C1 segment of cervical spinal cord (tissue), 14 donors: ENCODE data around the gene SYVN1.

ENCODE experiments used
- DNase-seq, 14 donors: peaks; one replicate each; lab custom pipeline; 2025; lab: John Stamatoyannopoulos, UW

SYVN1 gene

DNA sequence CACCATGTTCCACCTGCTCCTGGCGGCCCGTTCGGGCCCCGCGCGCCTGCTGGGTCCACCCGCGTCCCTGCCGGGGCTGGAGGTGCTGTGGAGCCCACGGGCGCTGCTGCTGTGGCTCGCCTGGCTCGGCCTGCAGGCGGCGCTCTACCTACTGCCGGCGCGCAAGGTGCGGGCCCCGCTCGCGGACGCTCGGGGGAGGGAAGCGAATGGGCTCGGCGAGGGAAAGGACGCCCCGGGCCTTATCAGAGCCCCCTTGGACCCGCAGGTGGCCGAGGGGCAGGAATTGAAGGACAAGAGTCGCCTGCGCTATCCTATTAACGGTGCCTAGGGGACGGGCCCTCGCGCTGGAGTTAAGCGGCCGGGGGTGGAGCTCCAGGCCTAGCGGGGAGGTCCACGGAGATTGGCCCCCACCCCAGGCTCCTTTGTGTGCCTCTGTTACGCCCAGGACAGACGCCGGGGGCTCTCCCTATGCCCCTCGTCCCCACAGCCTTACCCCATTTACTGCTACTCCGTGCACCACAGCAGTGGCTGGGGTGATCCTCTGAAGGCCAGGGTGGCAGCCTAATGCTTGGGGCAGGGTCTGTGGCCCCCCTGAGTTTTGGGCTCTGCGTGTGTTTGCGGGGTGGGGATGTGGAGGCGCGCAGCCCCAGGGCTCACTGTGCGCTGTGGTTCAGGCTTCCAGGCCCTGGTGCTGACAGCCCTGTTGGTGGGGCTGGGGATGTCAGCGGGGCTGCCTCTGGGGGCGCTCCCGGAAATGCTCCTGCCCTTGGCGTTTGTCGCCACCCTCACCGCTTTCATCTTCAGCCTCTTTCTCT lies 21.6 kb downstream of the SYVN1 start:
- peak in 12 of 14 donors; percentile 12 to 68 (median 35) for DNase-seq

DNA sequence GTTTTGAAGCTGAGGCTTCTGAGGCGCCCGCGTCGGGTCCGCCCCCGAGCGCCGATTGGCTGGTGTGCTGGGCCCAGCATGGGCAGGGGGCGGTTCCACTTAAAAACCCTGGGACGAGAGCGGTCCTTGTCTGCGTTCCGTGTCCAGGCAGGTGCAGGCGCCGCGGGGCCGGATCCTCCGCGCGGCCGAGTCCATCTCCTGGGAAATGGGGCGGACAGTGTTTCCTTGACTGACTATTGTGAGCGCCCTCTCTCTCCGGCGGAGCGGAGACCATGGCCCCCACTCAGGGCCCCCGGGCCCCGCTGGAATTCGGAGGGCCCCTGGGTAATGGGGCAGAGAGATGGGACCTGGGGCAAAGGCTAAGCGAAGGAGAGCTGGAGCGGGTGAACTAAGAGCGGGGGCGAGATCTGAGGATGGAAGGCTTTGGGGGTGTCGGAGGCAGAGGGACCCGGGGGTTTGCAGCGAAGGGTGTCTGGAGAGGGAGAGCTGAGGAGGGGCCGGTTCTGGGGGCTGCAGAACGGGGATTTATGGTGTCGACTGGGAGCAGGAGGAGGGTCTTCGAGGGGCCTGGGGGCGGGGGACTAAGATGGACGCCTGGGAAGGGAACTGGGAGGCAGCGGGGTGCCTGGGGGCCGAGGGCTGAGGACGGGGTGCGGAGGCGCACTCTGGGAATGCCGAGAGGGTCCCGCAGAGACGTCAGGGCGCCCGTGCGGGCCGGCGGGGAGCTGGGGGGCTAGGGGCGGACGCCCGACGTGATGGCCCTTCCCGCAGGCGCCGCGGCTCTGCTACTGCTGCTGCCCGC lies 22.4 kb downstream of the SYVN1 start, which contains the start of gene TM7SF2:
Gene TM7SF2 (plus strand): TSS at position 129 of the 802 bp plus-strand sequence. CDS start 144 bp downstream, at position 273.
- peak; percentile 43 to 97 (median 90) for DNase-seq

DNA sequence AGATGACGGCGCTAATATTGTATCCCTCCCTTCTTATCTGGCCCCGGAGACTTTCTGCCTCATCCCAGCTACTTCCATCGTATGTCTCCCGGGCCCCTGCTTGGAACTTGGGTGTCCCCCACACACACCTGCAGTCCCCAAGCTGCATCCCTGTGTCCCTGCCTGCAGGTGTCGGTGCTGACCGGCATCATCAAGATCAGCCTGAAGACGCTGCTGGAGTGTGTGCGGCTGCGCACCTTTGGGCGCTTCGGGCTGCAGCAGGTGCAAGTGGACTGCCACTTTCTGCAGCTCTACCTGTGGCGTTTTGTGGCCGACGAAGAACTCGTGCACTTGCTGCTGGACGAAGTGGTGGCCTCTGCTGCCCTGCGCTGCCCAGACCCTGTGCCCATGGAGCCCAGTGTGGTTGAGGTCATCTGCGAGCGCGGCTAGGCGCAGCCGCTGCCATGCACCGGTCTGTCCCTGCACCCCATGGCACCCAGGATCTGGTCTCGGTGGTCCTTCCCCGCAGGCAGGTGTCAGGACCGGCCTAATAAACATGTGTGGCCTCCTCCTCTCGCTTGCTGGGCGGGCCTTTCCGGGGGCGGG lies 23.1 kb downstream of the SYVN1 start:
- no peak for DNase-seq

DNA sequence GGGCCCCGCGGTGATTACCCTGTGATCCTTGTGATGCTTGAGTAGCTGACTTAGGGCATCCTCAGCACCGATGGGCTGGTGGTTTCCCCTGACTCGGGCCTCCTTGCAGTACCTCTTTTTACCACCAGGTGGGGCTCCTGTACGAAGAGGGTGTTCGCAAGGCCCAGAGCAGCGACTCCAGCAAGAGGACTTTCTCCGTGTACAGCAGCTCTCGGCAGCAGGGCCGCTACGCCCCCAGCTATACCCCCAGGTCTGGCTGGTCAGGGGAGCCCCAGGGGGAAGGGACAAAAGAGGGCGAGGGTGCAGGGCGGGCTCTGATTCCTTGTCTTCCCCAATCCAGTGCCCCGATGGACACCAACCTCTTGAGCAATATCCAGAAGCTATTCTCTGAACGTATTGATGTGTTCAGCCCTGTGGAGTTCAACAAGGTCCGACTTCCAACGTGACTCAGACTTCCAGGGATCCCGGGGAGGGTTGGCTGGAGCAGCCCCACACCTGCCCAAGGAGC lies 23.9 kb downstream of the SYVN1 start:
- DNase-seq = peak; percentile 38 to 87 (median 73)

DNA sequence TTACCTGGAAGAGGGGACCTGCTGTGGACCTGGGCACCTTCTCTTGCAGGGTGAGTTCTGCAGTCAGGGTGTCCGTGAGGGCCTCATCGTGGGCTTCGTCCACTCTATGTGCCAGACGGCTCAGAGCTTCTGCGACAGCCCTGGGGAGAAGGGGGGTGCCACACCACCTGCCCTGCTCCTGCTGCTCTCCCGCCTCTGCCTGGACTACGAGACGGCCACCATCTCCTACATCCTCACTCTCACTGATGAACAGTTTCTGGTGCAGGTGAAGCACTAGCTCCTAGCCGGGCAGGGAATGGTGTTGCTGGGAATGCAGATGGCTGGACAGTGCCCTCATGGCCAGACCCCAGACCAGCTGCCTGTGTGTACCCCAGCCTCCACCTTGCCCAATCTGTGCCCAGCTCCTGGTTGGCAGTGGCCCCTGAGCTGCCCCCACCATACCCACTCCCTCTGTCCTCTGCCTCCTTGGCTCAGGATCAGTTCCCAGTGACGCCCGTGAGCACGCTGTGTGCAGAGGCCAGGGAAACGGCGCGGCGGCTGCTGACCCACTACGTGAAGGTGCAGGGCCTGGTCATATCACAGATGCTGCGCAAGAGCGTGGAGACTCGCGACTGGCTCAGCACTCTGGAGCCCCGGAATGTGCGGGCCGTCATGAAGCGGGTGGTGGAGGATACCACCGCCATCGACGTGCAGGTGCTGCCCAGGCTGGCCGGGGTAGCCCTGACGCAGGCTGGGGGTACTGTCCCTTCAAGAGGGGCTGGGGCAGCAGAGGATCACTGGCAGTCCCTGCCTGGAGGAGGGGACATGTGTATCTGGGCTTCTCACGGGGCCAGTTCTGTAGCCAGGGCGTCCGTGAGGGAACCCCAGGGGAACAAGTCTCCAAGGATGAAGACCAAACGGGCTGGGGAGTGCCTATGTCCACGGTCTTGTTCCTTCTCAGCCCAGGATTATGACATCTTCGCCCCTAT lies 24.8 kb downstream of the SYVN1 start:
- DNase-seq = no peak

DNA sequence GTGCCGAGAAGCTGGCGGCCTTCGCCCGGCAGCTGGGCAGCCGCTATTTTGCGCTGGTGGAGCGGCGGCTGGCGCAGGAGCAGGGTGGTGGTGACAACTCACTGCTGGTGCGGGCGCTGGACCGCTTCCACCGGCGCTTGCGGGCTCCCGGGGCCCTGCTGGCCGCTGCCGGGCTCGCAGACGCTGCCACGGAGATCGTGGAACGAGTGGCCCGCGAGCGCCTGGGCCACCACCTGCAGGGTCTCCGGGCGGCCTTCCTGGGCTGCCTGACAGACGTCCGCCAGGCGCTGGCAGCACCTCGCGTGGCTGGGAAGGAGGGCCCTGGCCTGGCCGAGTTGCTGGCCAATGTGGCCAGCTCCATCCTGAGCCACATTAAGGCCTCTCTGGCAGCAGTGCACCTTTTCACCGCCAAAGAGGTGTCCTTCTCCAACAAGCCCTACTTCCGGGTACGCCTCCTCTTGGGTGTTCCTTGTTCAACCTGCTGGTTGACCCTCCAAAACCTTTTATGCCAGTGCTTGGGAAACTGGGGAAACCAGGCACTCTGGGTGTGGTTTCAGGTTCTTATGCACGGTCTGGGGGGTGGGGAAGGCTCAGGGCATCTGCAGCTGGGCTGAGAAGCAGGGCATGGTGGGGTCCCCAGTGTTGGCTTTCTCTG lies 25.7 kb downstream of the SYVN1 start:
- DNase-seq = no peak

DNA sequence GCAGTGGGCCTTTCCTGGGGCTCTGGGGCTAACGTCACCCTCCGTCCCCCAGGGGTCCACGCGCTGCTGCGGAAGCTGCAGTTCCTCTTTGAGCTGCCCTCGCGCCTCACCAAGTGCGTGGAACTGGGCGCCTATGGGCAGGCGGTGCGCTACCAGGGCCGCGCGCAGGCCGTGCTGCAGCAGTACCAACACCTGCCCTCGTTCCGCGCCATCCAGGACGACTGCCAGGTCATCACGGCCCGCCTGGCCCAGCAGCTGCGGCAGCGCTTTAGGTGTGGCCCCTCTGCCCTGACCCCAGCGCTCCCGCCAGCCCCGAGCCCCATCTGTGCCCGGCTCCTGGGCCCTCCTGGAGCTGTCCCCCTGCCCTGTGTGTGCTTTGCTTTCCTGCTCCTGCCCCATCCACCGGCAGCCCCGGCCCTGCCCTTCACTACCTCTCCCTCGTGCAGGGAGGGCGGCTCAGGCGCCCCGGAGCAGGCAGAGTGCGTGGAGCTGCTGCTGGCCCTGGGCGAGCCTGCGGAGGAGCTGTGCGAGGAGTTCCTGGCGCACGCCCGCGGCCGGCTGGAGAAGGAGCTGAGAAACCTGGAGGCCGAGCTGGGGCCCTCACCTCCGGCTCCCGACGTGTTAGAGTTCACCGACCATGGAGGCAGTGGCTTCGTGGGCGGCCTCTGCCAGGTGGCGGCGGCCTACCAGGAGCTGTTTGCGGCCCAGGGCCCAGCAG lies 26.4 kb downstream of the SYVN1 start:
- no peak for DNase-seq

DNA sequence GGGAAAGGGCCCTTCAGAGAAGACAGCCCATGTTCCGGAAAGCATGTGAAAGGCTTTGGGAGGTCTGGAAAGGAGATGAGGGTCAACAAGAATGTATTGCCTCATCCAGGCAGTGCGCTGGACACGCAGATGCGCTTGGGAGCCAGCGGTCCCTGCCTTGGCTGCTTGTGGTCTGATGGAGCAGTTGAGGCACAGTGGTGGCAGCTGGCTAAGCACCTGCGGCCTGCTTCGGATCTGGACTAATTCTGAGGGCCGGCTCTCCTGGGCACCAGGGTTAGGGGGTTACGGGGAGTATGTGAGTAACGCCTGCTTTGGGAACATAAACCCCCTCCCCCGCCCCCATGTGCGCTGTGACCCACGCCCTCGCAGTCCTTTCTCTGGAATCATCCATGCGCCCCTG lies 27.2 kb downstream of the SYVN1 start:
- no peak for DNase-seq

DNA sequence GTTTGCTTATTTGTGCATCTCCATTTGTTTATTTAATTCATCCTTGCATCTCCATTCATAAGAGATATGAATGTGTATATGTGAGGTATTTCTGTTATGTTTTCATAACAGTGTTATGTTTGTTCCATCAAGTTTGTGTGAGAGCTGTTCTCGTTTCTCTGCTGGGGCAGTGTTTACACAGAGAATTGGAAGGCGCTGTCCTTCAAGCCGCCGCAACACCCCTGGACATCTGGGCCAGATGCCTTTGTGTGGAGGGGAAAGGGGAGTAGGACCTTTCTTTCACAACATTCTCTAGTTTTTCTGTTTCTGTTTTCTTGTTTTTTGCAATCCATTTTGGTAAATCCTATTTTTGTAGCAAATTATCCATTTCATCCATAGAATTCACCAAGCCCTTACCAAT lies 29.7 kb downstream of the SYVN1 start:
- DNase-seq = no peak

DNA sequence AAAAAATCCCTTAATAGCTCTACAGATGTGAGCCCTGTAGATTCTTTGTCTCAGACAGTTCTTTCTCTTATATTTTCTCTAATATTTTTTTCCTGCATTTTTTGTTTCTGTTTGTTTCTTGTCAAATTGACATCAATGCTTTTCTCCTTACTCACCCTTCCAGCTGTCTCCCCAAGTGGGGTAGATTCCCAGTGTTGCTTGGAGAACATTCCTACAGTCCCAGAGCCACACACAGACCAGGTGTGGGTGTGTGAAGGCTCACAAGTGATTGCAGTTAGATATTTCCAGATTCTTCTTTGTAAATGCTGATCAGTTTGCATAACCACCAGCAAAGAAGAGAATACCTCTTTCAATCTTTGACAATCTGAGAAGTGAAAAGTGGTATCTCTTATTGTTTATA lies 30.8 kb downstream of the SYVN1 start:
- DNase-seq = no peak

DNA sequence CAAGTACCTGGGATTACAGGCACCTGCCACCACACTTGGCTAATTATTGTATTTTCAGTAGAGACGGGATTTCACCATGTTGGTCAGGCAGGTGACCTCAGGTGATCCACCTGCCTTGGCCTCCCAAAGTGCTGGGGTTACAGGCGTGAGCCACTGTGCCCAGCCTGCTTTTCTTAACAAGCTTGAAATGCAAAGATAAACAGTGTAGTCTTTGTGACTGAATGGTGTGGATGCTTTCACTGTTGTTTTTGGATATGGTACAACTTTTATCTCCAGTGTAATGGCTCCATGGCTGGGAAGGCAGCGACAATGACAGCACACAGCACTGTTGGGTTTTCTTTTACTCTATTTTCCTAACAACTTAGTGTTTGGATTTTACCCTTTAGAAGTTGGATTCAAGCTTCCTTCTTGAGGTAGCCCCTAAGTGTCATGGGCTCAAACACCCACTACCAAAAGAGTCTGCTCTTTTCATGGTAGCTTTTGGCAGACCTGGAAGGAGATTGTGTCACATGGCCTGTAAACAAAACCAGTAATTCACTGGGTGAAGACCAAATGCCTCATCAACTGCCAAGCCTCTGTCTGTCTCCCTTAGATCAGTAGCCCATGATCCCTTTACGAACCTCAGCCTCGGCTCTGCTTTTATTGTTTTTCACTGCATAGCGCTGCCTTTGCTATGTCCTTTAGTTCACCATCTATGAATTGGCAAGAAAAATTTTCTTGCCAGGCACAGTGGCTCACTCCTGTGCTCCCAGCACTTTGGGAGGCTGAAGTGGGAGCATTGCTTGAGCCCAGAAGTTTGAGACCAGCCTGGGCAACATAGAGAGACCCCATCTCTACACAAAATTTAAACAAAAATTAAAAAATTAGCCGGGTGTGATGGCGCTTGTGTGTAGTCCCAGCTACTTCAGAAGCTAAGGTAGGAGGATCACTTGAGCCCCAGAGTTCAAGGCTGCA lies 31.9 kb downstream of the SYVN1 start:
- peak in 7 of 14 donors; percentile 17 to 60 (median 46) for DNase-seq

DNA sequence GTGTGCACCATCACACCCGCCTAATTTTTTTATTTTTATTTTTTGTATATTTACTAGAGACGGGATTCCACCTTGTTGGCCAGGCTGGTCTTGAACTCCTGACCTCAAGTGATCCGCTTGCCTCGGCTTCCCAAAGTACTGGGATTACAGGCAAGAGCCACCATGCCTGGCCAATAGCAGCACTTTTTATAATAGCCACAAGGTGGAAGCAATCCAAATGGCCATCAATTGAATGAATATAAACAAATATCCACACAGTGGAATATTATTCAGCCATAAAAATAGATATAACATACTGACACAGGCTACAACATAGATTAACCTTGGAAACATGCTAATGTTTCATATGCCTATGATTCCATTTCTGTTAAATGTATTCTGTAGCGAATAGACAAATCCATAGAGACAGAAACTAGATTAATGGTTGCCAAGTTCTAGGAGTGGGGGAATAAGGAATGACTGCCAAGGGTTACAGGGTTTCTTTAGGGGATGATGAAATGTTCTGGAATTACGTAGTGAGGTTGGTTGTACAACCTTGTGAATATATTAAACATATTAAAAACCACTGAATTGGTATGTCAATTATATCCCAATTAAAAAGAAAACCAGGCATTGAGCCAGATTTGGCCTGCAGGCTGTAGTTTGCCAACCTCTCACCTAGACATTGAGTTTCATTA lies 33.5 kb downstream of the SYVN1 start:
- DNase-seq = no peak

DNA sequence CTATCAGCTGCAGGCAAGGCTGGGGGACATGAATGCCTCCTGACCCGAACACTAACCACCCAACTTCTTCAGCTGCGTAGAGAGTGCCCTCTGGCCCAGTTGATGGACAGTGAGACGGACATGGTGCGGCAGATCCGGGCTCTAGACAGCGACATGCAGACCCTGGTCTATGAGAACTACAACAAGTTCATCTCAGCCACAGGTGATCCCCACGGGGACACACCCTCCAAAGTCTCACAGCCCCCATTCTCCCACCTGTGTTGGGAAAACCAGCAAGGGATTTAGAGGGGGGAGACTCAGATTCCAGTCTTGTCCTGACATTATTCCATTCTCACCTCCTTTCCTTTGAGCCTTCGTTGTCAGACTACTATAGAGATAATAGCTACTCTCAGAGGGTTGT lies 37.4 kb downstream of the SYVN1 start:
- DNase-seq = no peak

DNA sequence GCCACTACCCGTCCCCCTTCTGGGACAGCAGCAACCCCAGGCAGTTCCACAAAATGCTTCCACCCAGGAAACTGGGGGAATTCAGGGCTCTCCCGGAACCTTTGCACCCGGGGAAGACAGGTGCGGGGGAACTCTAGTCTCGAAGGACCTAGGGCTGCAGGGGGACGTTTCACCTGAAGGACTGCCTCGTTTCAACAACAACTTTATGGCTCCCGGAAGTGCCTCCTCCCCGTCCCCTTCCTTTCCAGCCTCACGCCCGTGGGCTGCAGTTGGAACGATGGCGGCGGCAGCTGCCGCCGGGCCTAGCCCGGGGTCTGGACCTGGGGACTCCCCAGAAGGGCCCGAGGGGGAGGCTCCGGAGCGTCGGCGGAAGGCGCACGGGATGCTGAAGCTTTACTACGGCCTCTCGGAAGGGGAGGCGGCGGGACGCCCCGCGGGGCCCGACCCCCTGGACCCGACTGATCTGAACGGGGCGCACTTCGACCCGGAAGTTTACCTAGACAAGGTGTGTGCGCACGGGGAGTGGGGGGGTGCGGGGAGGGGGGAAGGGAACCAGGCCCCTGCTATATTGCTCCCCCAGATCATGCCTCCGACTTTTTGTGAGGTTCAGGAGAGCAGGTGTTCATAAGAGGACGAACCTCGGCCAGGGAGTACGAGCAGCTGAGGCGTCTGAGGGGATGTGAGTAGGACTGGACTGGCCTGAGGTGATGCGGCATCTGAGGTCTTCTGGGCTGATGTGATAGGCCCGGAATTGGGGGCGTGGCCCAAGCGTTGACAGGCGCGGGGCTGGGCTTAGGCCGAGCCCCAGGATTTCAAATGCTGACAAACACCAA lies 38.1 kb downstream of the SYVN1 start, which contains the start of gene VPS51:
Gene VPS51 (plus strand): TSS at position 241 of the 833 bp plus-strand sequence. CDS start 37 bp downstream, at position 278.
- peak; percentile 21 to 88 (median 78) for DNase-seq

DNA sequence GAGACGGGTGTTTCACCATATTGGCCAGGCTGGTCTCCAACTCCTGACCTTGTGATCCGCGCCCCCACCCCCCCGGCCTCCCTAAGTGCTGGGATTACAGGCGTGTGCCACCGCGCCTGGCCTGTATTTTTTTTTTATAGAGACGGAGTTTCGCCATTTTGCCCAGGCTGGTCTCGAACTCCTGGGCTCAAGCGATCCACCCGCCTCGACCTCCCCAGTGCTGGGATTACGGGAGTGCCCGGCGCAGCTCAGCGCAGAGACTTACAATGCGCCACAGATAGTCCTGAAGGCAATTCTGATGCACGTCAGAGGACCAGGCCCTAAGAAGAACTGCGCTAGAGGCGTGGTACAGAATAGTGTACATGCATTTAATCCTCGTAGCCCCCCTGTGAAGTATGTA lies 38.9 kb downstream of the SYVN1 start:
- no peak for DNase-seq

DNA sequence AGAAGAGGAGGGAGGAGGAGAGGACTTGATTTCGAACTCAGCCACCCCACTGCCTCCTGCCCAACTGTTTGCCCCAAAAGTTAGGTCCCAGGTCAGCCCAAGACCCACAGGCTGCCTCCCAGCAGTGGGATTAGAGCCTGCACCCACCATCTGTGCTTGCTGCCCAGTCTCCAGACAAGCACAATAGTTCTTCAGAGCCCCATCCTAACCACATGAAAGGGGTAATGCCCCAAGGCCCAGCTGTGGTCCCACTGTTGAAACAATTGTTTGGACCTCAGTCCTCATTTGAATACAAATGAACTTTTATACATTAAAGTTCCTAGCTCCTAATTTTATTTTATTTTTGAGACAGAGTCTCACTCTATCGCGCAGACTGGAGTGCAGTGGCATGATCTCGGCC lies 43.7 kb downstream of the SYVN1 start:
- DNase-seq = peak in 6 of 14 donors; percentile 2 to 42 (median 21)

DNA sequence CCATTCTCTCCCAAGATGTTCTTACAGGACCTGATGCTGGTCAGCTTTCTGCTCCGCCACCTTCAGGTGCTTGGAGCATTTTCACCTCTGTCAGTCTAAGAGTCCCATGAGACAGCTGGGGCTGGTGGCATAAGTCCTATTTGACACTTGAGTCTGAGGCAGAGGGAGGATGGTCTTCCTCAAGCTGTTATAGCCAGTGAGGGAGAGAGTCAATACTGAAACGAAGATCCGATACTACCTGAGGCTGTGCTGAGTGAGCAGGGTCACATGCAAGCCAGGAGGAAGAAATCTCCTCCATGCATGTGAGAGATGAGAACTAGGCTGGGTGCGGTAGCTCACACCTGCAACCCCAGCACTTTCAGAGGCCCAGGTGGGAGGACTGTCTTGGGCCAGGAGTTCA lies 44.7 kb downstream of the SYVN1 start:
- DNase-seq = no peak
